ENCODE data around the gene MUCL3.
A peak's percentile ranks its signal among the peaks of the same experiment; 100 is the strongest.

- TF ChIP-seq EGR1 (IDR thresholded peaks at IDR 0.05) (no peak), ZBTB7A (IDR thresholded peaks at IDR 0.05; ENCODE audit: low read depth) (no peak), EP300 (IDR thresholded peaks at IDR 0.05; ENCODE audit: borderline replicate concordance) (no peak), YY1 (IDR thresholded peaks at IDR 0.05; ENCODE audit: low read depth) (no peak), FOXM1 (IDR thresholded peaks at IDR 0.05; ENCODE audit: borderline replicate concordance, low read depth) (no peak), MAX (IDR thresholded peaks at IDR 0.05) (no peak), RAD21 (IDR thresholded peaks at IDR 0.05; ENCODE audit: low read depth) (no peak), REST (IDR thresholded peaks at IDR 0.05; ENCODE audit: low read depth) (no peak), CEBPB (IDR thresholded peaks at IDR 0.05) (0 out of 2 replicates have a peak, but pooled peaks have one; percentile 23), USF1 (IDR thresholded peaks at IDR 0.05) (no peak; the same call in 1 of the 2 replicates), TAF1 (IDR thresholded peaks at IDR 0.05; ENCODE audit: low read depth) (no peak), NFIC (IDR thresholded peaks at IDR 0.05) (0 out of 2 replicates have a peak, but pooled peaks have one; percentile 43), TEAD4 (IDR thresholded peaks at IDR 0.05) (peak; percentile 31; the same call in 1 of the 2 replicates)
Measured at GRCh38 chr6:30938730-30939129, 2.0 kb upstream of the MUCL3 start.

Data from Ishikawa (cell line).